Liver (tissue), 3 donors: ENCODE measurements around the gene CELF4.

ENCODE experiments used
- RXRA ChIP-seq, 2 donors: IDR thresholded peaks; 2 replicates each; pipeline ENCODE4 v1.6.1; 2017 to 2018; ENCODE audit warnings: antibody characterized with exemption in 2 of 2, mild to moderate bottlenecking in 1 of 2
- TF ChIP-seq, protein P1 (sequence below): fragments of 150-350 bp; IDR thresholded peaks from 2 replicates; pipeline ENCODE4 v1.5.1; 2017; ENCODE audit warnings: improper control_type of control experiment, low read depth, low read length; ENCODE audit not compliant: missing input control
- donor health status: healthy.
- donor health status: healthy.

DNA sequence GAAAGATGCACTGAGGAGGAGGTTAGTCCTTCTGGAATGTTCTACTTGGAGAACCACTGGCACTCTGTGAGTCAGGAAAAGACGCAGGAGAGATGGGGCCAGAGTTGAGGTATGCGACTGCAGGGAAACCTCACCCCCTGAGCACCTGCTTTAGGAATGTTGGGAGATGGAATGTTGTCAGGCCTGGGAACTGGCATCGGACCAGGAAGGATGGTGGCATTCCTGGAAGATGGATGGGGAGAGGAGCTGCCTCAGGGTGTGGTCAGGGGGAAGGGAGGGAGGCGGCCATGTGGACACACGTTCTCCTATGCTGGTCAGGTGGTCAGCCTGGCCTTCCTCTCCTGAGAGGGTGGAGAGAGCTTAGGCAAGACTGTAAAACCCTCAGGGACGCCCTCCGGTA lies 146.3 kb downstream of the CELF4 start:
- TF ChIP-seq, protein P1, sequence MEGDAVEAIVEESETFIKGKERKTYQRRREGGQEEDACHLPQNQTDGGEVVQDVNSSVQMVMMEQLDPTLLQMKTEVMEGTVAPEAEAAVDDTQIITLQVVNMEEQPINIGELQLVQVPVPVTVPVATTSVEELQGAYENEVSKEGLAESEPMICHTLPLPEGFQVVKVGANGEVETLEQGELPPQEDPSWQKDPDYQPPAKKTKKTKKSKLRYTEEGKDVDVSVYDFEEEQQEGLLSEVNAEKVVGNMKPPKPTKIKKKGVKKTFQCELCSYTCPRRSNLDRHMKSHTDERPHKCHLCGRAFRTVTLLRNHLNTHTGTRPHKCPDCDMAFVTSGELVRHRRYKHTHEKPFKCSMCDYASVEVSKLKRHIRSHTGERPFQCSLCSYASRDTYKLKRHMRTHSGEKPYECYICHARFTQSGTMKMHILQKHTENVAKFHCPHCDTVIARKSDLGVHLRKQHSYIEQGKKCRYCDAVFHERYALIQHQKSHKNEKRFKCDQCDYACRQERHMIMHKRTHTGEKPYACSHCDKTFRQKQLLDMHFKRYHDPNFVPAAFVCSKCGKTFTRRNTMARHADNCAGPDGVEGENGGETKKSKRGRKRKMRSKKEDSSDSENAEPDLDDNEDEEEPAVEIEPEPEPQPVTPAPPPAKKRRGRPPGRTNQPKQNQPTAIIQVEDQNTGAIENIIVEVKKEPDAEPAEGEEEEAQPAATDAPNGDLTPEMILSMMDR = no peak
- no peak for TF ChIP-seq RXRA (IDR thresholded peaks at IDR 0.05)
